Stimulated activated CD4-positive, alpha-beta T cell treated with anti-CD3 and anti-CD28 coated beads, Interleukin-4, amount 100 ng/mL, for 4 hours (primary cell): Measurements from ENCODE around the gene TMEM258.

ENCODE experiments used
- DNase-seq, 2 experiments: peaks; one replicate each; pipeline ENCODE4 v3.0.0-alpha.2; 2020

The TMEM258 gene

GRCh38 chr11:61774411-61774810, 18.0 kb downstream of the TMEM258 start:
- no peak for DNase-seq

GRCh38 chr11:61773809-61774208, 18.6 kb downstream of the TMEM258 start:
- DNase-seq = no peak

- no peak for DNase-seq
These were observed 19.0 kb downstream of the TMEM258 start for GRCh38 chr11:61773356-61773755.

- DNase-seq = no peak
These were observed 20.4 kb downstream of the TMEM258 start for GRCh38 chr11:61771985-61772455.

- DNase-seq = no peak
These were observed 21.1 kb downstream of the TMEM258 start for GRCh38 chr11:61771195-61771894.

DNA sequence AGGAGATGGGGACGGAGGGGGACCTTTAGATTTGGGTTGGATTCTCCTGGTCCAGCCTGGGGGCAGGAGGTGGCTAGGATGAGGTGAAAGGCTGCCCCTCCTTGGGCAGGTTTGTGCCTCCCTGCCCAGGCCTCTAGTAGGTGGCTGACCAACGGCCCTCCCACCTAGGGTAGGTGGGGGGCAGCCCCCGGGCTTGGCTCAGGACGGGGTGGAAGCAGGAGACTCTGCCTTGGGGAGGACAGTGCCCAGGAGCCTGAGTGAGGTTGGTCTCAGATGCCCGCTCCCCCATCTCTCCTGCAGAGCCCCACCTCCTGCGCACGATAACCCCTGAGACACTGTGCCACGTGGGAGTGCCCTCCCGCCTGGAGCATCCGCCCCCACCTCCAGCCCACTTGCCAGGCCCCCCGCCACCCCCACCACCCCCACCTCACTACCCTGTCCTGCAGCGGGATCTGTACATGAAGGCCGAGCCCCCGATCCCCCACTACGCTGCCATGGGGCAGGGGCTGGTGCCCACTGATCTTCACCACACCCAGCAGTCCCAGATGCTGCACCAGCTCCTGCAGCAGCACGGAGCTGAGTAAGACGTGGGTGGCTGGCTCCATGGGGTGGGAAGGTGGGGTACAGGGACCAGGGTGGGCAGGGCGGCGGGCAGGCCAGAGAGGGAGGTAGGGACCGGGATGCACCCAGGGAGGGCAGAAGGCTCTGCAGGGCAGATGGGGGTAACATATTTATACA, 22.3 kb downstream of the TMEM258 start:
- DNase-seq = no peak

- DNase-seq = no peak
These were observed 23.1 kb downstream of the TMEM258 start for GRCh38 chr11:61769169-61769920.

- DNase-seq = no peak
These were observed 23.9 kb downstream of the TMEM258 start for GRCh38 chr11:61768376-61769076.

DNA sequence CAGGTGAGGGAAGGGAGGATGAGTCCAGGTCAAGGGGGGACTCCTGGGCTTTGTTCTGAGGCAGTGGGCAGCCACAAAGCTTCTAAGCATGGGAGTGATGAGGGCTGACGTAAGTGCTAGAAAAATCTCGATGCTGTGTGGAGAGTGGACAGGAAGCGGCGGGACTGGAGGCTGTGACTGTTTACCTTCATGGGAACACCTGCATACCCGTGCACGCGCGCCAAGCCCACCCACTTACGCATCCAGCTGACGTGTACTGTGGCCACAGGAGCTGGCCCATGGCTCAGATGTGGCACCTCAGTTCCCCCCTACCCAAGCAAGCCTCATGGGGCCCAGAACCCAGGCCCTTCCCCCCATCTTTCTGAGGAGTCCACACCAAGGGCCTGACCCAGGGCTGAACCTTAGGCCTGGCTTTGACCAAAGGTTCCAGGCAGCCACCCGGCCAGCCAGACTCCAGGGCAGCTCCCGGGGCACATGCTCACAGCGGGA, 26.0 kb downstream of the TMEM258 start:
- DNase-seq = no peak

GRCh38 chr11:61765550-61766253, 26.7 kb downstream of the TMEM258 start:
- DNase-seq = no peak

GRCh38 chr11:61764606-61765260, 27.7 kb downstream of the TMEM258 start:
- no peak for DNase-seq

DNA sequence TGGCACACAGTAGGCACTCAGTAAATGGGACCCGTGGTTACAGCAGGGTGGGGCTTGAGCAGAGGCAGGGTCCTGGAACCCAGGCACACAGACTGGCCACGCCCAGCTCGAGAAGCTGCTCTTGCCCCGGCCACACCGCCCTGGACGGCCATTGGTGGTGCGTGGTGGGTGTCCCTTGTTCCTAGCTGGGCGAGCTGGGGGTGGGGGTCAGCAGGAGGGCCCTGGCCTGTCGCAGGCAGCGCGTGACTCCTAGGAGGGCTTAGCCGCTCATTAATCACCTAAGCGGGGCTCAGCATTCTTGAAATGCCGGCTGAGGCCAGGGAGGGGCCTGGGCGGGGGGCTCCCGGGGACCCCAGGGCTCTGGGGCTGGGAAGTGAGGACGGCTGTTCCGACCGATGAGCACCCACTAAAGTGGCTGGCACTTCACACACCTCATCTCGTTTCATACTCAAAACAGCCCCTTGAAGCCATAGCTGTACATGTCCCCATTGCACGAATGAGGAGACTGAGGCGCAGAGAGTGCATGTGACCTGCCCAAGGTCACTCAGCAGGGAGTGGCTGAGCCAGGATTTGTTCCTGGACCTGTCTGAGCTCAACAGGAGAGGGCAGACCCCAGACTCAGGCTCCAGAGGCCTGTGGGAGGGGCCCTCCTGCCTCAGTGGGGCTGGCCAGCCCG, 28.3 kb downstream of the TMEM258 start:
- DNase-seq = no peak

DNA sequence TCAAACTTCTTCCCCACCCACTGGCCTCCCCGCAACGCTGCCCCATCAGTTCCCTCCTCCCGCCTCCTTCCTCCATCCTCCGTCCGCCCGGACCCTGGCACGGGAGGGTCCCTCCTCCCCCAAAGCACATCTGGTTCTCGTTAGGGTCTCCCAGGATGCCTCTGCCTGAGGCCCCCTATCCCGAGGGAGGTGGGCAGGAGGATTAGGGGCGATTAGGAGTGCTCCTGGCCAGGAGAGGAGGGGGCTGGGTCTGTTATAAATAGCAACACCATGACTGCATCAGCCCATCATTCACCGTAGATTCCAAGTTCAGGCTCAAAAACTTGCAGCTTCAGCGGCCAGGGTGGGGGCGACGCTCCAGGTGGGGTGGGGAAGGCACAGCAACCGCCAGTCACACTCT, 29.6 kb downstream of the TMEM258 start:
- no peak for DNase-seq

- DNase-seq = no peak
These were observed 30.2 kb downstream of the TMEM258 start for GRCh38 chr11:61762223-61762615.

GRCh38 chr11:61761440-61762222, 30.8 kb downstream of the TMEM258 start:
- DNase-seq = no peak

GRCh38 chr11:61760946-61761345, 31.5 kb downstream of the TMEM258 start:
- no peak for DNase-seq

DNA sequence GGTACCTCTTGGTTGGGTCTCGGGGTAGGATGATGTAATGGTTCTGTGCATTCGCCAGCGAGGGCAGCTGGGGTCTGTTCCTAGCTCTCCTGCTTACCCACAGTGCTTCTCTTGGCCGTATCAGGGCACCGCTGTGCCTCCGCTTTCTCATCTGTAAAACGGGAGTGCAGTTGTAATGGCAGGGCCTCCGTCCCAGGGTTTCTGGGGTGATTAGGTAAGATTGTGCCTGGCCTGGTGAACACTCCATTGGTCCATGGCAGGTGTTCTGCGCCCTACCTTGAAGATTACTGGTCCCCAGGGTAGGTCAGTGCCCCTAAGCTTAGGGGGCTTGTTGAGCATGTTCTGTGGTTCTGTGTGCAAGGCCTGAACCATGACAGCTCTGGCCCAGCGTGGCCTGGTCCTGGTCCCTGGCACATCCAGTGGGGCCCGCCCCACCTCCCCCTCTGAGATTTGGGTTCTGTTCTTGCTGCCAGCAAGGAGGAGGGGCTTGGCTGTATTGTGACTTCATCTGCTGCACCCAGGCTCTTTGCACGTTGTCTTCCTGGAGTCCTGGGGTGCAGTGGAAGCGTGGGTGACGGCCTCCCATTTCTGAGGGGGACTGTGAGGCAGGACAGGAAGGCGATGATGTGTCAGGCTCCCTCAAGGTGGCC, 35.1 kb downstream of the TMEM258 start:
- no peak for DNase-seq

- DNase-seq = peak in 1 of 2 experiments; percentile 9
These were observed 35.8 kb downstream of the TMEM258 start for GRCh38 chr11:61756452-61757212.

DNA sequence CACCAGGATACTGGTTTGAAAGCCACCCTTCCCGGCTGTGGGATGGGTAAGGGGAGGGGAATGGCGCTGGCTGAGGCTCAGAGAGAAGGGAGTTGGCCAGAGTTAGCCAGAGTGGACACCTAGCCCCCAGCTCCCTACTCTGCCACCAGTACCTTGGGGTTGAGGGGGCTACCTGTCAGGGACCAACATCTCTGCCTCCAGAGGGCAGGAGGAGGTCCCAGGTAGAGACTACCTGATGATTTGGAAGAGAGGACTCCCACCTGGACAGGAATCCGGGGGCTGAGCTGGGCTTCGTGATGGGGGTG, 36.3 kb downstream of the TMEM258 start:
- no peak for DNase-seq
